ENCODE data around the gene VRK1.

VRK1 gene

DNA sequence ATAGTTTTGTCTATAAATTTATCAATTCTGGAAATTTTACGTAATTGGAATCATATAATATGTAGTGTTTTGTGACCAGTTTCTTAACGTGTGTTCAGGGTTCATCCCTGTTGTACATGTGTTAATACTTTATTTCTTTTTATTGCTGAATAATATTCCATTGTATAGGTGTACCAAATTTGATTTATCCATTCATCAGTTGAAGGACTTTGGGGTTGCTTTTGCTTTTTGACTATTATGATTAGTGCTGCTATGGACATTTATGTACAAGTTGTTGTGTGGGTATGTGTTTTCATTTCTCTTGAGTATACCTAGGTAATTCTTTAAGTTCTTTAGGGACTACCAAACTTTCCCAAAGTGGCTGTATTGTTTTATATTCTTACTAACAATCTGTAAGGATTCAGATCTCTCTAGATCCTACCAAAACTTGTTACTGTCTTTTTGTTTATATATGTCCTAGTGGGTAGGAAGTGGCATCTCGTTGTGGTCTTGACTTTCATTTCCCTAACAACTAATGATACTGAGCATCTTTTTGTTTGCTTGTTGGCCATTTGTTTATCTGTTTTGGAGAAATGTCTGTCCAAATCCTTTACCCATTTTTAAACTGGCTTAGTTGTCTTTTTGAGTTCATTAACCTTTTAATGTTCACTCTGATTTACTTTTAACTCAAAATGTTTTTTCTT, 14.9 kb downstream of the VRK1 start:
- H3F3A ChIP-seq (ENCODE audit: control insufficient read depth, insufficient read depth) = no peaks in the 10 kb centered on the region
- no peaks in the 10 kb centered on the region for H3K27me3 ChIP-seq (ENCODE audit: control insufficient read depth, low read length)
- no peak overlapping the region for H3K27ac ChIP-seq (ENCODE audit: low read depth, low read length)
- peaks cover 47% of the 10 kb centered on the region for H3K36me3 ChIP-seq (ENCODE audit: control insufficient read depth, low read length)
- no peaks in the 10 kb centered on the region for H3K9me3 ChIP-seq (ENCODE audit: control insufficient read depth, insufficient read depth, low read length)
- no peak overlapping the region for H3K4me3 ChIP-seq (ENCODE audit: low read length)
- H3K79me2 ChIP-seq (ENCODE audit: control insufficient read depth, low read length) = peaks cover 100% of the 10 kb centered on the region
- H3K4me2 ChIP-seq (ENCODE audit: low read length) = no peak overlapping the region
- H4K20me1 ChIP-seq (ENCODE audit: control insufficient read depth, insufficient read depth, low read depth, low read length) = peaks cover 11% of the 10 kb centered on the region
- no peaks in the 10 kb centered on the region for H3K9me2 ChIP-seq (replicated peaks; ENCODE audit: control insufficient read depth, low read length)
- H3K4me1 ChIP-seq (ENCODE audit: control insufficient read depth, low read length) = peaks cover 6% of the 10 kb centered on the region; the same call in 1 of the 2 replicates
- TF ChIP-seq, protein P1, sequence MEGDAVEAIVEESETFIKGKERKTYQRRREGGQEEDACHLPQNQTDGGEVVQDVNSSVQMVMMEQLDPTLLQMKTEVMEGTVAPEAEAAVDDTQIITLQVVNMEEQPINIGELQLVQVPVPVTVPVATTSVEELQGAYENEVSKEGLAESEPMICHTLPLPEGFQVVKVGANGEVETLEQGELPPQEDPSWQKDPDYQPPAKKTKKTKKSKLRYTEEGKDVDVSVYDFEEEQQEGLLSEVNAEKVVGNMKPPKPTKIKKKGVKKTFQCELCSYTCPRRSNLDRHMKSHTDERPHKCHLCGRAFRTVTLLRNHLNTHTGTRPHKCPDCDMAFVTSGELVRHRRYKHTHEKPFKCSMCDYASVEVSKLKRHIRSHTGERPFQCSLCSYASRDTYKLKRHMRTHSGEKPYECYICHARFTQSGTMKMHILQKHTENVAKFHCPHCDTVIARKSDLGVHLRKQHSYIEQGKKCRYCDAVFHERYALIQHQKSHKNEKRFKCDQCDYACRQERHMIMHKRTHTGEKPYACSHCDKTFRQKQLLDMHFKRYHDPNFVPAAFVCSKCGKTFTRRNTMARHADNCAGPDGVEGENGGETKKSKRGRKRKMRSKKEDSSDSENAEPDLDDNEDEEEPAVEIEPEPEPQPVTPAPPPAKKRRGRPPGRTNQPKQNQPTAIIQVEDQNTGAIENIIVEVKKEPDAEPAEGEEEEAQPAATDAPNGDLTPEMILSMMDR (IDR thresholded peaks at IDR 0.05; ENCODE audit: low read depth, low read length, poor library complexity, severe bottlenecking) = no peak
- TF ChIP-seq EZH2phosphoT487 (IDR thresholded peaks at IDR 0.05; ENCODE audit: borderline replicate concordance, low read length) = no peak

DNA sequence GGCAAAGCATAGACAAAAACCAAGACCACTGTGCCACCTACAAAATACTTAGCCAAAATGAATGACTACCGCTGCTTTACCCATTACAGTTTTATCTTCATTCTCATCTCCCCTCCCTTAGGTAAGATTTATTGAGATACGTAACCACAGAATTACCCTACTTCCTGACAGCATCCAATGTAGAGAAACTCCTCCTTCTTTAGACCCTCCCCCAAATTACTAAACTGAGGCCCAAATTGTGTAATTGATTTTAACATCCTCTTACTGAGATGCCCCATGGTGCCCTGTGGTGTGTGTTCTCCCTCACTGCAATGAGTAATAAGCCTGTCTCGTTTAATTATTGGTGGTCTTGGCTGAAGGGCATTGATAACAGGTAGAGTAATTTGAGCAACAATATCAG, 19.1 kb downstream of the VRK1 start:
- Histone ChIP-seq H3K9me3 (ENCODE audit: control insufficient read depth, insufficient read depth, low read length) (no peaks in the 10 kb centered on the region), H3K27ac (ENCODE audit: low read depth, low read length) (no peak overlapping the region), H3K4me1 (ENCODE audit: control insufficient read depth, low read length) (peaks cover 6% of the 10 kb centered on the region; the same call in 1 of the 2 replicates), H3K4me3 (ENCODE audit: low read length) (no peak overlapping the region), H3K36me3 (ENCODE audit: control insufficient read depth, low read length) (peaks cover 54% of the 10 kb centered on the region), H4K20me1 (ENCODE audit: control insufficient read depth, insufficient read depth, low read depth, low read length) (peaks cover 11% of the 10 kb centered on the region; the same call in 1 of the 2 replicates), H3K27me3 (ENCODE audit: control insufficient read depth, low read length) (no peaks in the 10 kb centered on the region), H3K4me2 (ENCODE audit: low read length) (no peak overlapping the region), H3F3A (ENCODE audit: control insufficient read depth, insufficient read depth) (no peaks in the 10 kb centered on the region), H3K9me2 (replicated peaks; ENCODE audit: control insufficient read depth, low read length) (no peaks in the 10 kb centered on the region), H3K79me2 (ENCODE audit: control insufficient read depth, low read length) (peaks cover 100% of the 10 kb centered on the region)
- TF ChIP-seq EZH2phosphoT487 (IDR thresholded peaks at IDR 0.05; ENCODE audit: borderline replicate concordance, low read length) = no peak
- TF ChIP-seq, protein P1 (IDR thresholded peaks at IDR 0.05; ENCODE audit: low read depth, low read length, poor library complexity, severe bottlenecking) = no peak

DNA sequence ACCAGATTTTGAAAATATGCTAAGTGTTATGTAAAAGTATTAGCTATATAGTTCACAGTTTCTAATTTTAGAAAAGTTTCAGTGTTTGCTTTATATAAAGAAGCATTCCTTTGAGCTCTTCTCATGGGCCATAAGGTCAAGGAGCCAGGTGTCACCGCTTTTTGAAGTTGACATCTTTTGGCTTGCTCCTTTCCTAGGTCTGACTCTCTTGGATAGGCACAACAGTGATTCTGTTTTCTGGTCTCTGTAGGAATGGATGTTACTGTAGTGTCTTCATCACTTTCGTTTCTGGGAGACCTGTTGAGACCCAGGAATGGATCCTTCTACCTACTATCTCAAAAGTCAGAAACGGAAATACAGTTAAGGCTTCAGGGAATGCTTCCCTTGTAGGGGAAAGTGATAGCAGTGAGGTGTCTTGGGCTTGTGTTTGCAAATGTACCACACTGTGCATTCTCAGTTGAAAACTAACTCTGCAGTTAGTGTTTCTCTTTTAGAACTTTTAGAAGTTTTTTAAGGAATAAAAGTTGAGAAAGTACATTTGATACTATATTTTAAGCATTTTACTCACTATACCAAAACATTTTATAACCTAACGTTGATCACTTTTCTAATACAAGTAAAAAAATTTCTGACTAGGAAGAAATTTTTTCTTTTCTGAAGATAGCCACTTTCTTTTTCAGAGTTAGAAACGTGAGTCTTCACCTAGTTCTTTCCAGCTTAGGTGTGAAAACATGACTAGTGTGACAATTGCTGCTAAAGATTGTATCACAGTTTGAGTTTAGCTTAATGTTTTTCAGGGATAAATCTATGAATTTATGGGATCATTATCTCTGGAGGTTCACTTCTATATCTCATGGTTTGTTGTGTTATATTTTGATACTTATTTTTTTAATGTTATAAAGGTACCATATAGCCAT, 20.8 kb downstream of the VRK1 start:
- Histone ChIP-seq H3K79me2 (ENCODE audit: control insufficient read depth, low read length) (peaks cover 100% of the 10 kb centered on the region), H4K20me1 (ENCODE audit: control insufficient read depth, insufficient read depth, low read depth, low read length) (peaks cover 2% of the 10 kb centered on the region; the same call in 1 of the 2 replicates), H3K4me3 (ENCODE audit: low read length) (no peak overlapping the region), H3K36me3 (ENCODE audit: control insufficient read depth, low read length) (peaks cover 48% of the 10 kb centered on the region), H3K27ac (ENCODE audit: low read depth, low read length) (no peak overlapping the region), H3K4me2 (ENCODE audit: low read length) (no peak overlapping the region), H3K4me1 (ENCODE audit: control insufficient read depth, low read length) (no peaks in the 10 kb centered on the region), H3K9me2 (replicated peaks; ENCODE audit: control insufficient read depth, low read length) (no peaks in the 10 kb centered on the region), H3F3A (ENCODE audit: control insufficient read depth, insufficient read depth) (no peaks in the 10 kb centered on the region), H3K9me3 (ENCODE audit: control insufficient read depth, insufficient read depth, low read length) (no peaks in the 10 kb centered on the region), H3K27me3 (ENCODE audit: control insufficient read depth, low read length) (no peaks in the 10 kb centered on the region)
- no peak for TF ChIP-seq EZH2phosphoT487 (IDR thresholded peaks at IDR 0.05; ENCODE audit: borderline replicate concordance, low read length)
- TF ChIP-seq, protein P1 (IDR thresholded peaks at IDR 0.05; ENCODE audit: low read depth, low read length, poor library complexity, severe bottlenecking) = no peak
